HG03108 (cell line): ENCODE measurements around the gene TMC2.

Experiments used
- ATAC-seq: cut with Tn5 transposase; IDR thresholded peaks from one replicate; pipeline ENCODE4 v1.9.1; 2021; ENCODE audit warnings: moderate library complexity; ENCODE audit not compliant: unreplicated experiment

TMC2 gene

GRCh38 chr20:2619961-2620595 lies 83.7 kb downstream of the TMC2 start:
- ATAC-seq, result no peak

GRCh38 chr20:2624190-2624589 lies 87.8 kb downstream of the TMC2 start:
- ATAC-seq, result no peak

- no peak for ATAC-seq
These were observed 88.7 kb downstream of the TMC2 start for GRCh38 chr20:2625062-2625461.

GRCh38 chr20:2626853-2627541 lies 90.6 kb downstream of the TMC2 start:
- no peak for ATAC-seq

- ATAC-seq, result no peak
These were observed 94.9 kb downstream of the TMC2 start for GRCh38 chr20:2631228-2631627.

GRCh38 chr20:2633381-2633780 lies 97.0 kb downstream of the TMC2 start:
- no peak for ATAC-seq

GRCh38 chr20:2637246-2637645 lies 100.9 kb downstream of the TMC2 start:
- ATAC-seq, result no peak

- no peak for ATAC-seq
These were observed 103.9 kb downstream of the TMC2 start for GRCh38 chr20:2640260-2640659.

- ATAC-seq, result no peak
These were observed 104.5 kb downstream of the TMC2 start for GRCh38 chr20:2640899-2641298.

GRCh38 chr20:2643708-2644107 lies 107.3 kb downstream of the TMC2 start:
- ATAC-seq, result no peak

GRCh38 chr20:2651772-2652723 lies 115.7 kb downstream of the TMC2 start, which contains the start of gene NOP56:
Gene NOP56, plus strand, starts transcription at chr20:2652632. Its CDS starts 29 bp downstream, at chr20:2652661.
- peak; percentile 81 for ATAC-seq

- ATAC-seq, result peak; percentile 30
These were observed 116.6 kb downstream of the TMC2 start for GRCh38 chr20:2652724-2653555.

GRCh38 chr20:2653556-2654383 lies 117.4 kb downstream of the TMC2 start:
- ATAC-seq, result no peak

GRCh38 chr20:2654384-2654822 lies 118.0 kb downstream of the TMC2 start:
- ATAC-seq, result no peak

- ATAC-seq, result no peak
These were observed 118.5 kb downstream of the TMC2 start for GRCh38 chr20:2654831-2655230.

- ATAC-seq, result no peak
These were observed 119.2 kb downstream of the TMC2 start for GRCh38 chr20:2655331-2656116.

- no peak for ATAC-seq
These were observed 120.2 kb downstream of the TMC2 start for GRCh38 chr20:2656471-2657117.

GRCh38 chr20:2657241-2657640 lies 120.9 kb downstream of the TMC2 start:
- no peak for ATAC-seq
